HepG2 (cell line): ENCODE results near the gene STPG4. TPM values are rescaled to one million over a fixed set of nuclear protein-coding genes. Genes with fewer than 3 reads are reported as not detected.

Experiments used
- ATAC-seq: fragments of 200-7000 bp; cut with Tn5 transposase; 3 replicates; pipeline ENCODE4 v1.9.1; 2020; ENCODE audit warnings: mild to moderate bottlenecking, moderate library complexity
- BruUV-seq: library from RNA; stranded (reverse); fragments of 400-500 nt; replicated peaks from 2 replicates; lab custom pipeline; 2021; lab: Mats Ljungman, UMichigan
- CTCF ChIA-PET: fragments of 300-600 bp; formaldehyde crosslinking; extraction: SDS; loops from one replicate; lab custom pipeline; 2021; ENCODE audit warnings: low total read pairs, inconsistent platforms, low intra/inter-chr PET ratio; lab: Yijun Ruan, JAX
- POLR2A ChIA-PET: fragments of 350-600 bp; sonication (Branson Sonifier 250); formaldehyde crosslinking; loops from one replicate; lab custom pipeline; 2020; ENCODE audit warnings: antibody characterized with exemption, inconsistent platforms; lab: Yijun Ruan, JAX
- DNase-seq: peaks from one replicate; pipeline ENCODE4 v3.0.0-alpha.2; 2015; ENCODE audit warnings: low spot score
- FAIRE-seq: peaks from 3 replicates; lab custom pipeline; 2011; peaks lifted over from hg19 to GRCh38; lab: Jason Lieb, UNC
- H2AFZ ChIP-seq: one replicate; pipeline ENCODE4 v1.6.1; 2011; ENCODE audit warnings: low read length, inconsistent platforms
- H3K27ac ChIP-seq: fragments of 300-600 bp; 3 replicates; pipeline ENCODE4 v1.8.0; 2011; ENCODE audit warnings: mixed run types, mild to moderate bottlenecking, mixed read lengths, low read length, inconsistent platforms; ENCODE audit not compliant: insufficient read depth; ENCODE audit errors: extremely low read length
- H3K27me3 ChIP-seq, 2 experiments: fragments of 200-600 bp in 1 of 2; 2 replicates in 1 of 2; 3 replicates in 1 of 2; pipeline versions ENCODE4 v1.6.0 to v1.8.0; 2011; ENCODE audit warnings: low read length in 2 of 2, mild to moderate bottlenecking in 2 of 2, moderate library complexity in 2 of 2, inconsistent platforms in 1 of 2; ENCODE audit not compliant: insufficient read depth in 2 of 2, control insufficient read depth in 1 of 2
- H3K36me3 ChIP-seq, 2 experiments: fragments of 200-600 bp in 1 of 2; replicated peaks in 1 of 2; 2 replicates in 1 of 2; 3 replicates in 1 of 2; pipeline versions ENCODE4 v1.5.1 to v1.8.0; 2011; ENCODE audit warnings: low read length in 2 of 2, inconsistent platforms in 1 of 2; ENCODE audit not compliant: insufficient read depth in 2 of 2, control insufficient read depth in 1 of 2
- H3K4me1 ChIP-seq: 2 replicates; pipeline ENCODE4 v1.5.1; 2012; ENCODE audit warnings: low read length, inconsistent platforms; ENCODE audit not compliant: insufficient read depth
- H3K4me2 ChIP-seq: 2 replicates; pipeline ENCODE4 v1.6.0; 2011; ENCODE audit warnings: low read depth, low read length, inconsistent platforms
- H3K4me3 ChIP-seq, 3 experiments: fragments of 200-600 bp in 1 of 3; sonication (generic), shearing (Covaris generic) in 1 of 3; replicated peaks in 1 of 3; 2 replicates each; pipeline ENCODE4 v1.5.1; 2011 to 2016; ENCODE audit warnings: low read length in 3 of 3, inconsistent platforms in 2 of 3, low read depth in 2 of 3, mild to moderate bottlenecking in 2 of 3, control low read depth in 1 of 3, mixed read lengths in 1 of 3; ENCODE audit not compliant: insufficient read depth in 1 of 3
- H3K79me2 ChIP-seq: one replicate; pipeline ENCODE4 v1.6.1; 2011; ENCODE audit warnings: low read length, inconsistent platforms; ENCODE audit not compliant: insufficient read depth
- H3K9ac ChIP-seq: 2 replicates; pipeline ENCODE4 v1.6.0; 2011; ENCODE audit warnings: mild to moderate bottlenecking, low read depth, low read length, inconsistent platforms; ENCODE audit not compliant: insufficient read depth
- H3K9me3 ChIP-seq: 2 replicates; pipeline ENCODE4 v1.5.1; 2012; ENCODE audit warnings: mild to moderate bottlenecking, low read length
- H4K20me1 ChIP-seq: 2 replicates; pipeline ENCODE4 v1.6.0; 2011; ENCODE audit warnings: inconsistent platforms, mild to moderate bottlenecking, low read length, moderate library complexity; ENCODE audit not compliant: insufficient read depth
- AGO2 ChIP-seq: fragments of 200-400 bp; formaldehyde crosslinking; optimal IDR thresholded peaks from 2 replicates; pipeline ENCODE3; 2017; ENCODE audit warnings: mild to moderate bottlenecking, low read depth, low read length, moderate library complexity
- DPF2 ChIP-seq: sonication (generic); formaldehyde crosslinking; IDR thresholded peaks from 2 replicates; pipeline ENCODE4 v1.4.0; 2020; ENCODE audit warnings: mild to moderate bottlenecking, low read depth, missing genetic modification reagents, borderline replicate concordance
- ETV5 ChIP-seq: IDR thresholded peaks from 2 replicates; pipeline ENCODE4 v1.6.1; 2018; ENCODE audit warnings: missing biosample characterization, missing genetic modification reagents, inconsistent platforms, borderline replicate concordance
- FIP1L1 ChIP-seq: fragments of 200-400 bp; formaldehyde crosslinking; IDR thresholded peaks from 2 replicates; pipeline ENCODE4 v1.6.1; 2018; ENCODE audit warnings: low read depth, mild to moderate bottlenecking, low read length, moderate library complexity, borderline replicate concordance; ENCODE audit not compliant: insufficient read depth
- HIVEP1 ChIP-seq: sonication (generic); formaldehyde crosslinking; IDR thresholded peaks from 2 replicates; pipeline ENCODE4 v1.4.0; 2020; ENCODE audit warnings: mild to moderate bottlenecking, missing genetic modification reagents
- HNRNPL ChIP-seq: fragments of 200-400 bp; formaldehyde crosslinking; IDR thresholded peaks from 2 replicates; pipeline ENCODE4 v1.6.1; 2017; ENCODE audit warnings: mild to moderate bottlenecking, low read depth, low read length
- RFX1 ChIP-seq: fragments of 450-650 bp; IDR thresholded peaks from 2 replicates; pipeline ENCODE4 v1.6.1; 2017
- SAFB2 ChIP-seq: sonication (generic); formaldehyde crosslinking; IDR thresholded peaks from 2 replicates; pipeline ENCODE4 v1.5.1; 2020; ENCODE audit warnings: missing genetic modification reagents, low read depth, mild to moderate bottlenecking, borderline replicate concordance
- THAP7 ChIP-seq: sonication (generic); formaldehyde crosslinking; IDR thresholded peaks from 2 replicates; pipeline ENCODE4 v1.8.1; 2023; ENCODE audit warnings: mild to moderate bottlenecking, missing genetic modification reagents
- THYN1 ChIP-seq: sonication (generic); formaldehyde crosslinking; IDR thresholded peaks from 2 replicates; pipeline ENCODE4 v1.8.1; 2023; ENCODE audit warnings: low read depth, mild to moderate bottlenecking, moderate library complexity, missing genetic modification reagents, borderline replicate concordance
- TIGD3 ChIP-seq: sonication (generic); formaldehyde crosslinking; IDR thresholded peaks from 2 replicates; pipeline ENCODE4 v1.5.1; 2020; ENCODE audit warnings: mild to moderate bottlenecking, missing genetic modification reagents, borderline replicate concordance
- ZNF230 ChIP-seq: sonication (generic); formaldehyde crosslinking; IDR thresholded peaks from 2 replicates; pipeline ENCODE4 v1.4.0; 2020; ENCODE audit warnings: mild to moderate bottlenecking, missing genetic modification reagents
- ZNF281 ChIP-seq: sonication (generic); formaldehyde crosslinking; IDR thresholded peaks from 2 replicates; pipeline ENCODE4 v1.4.0; 2020; ENCODE audit warnings: missing genetic modification reagents, borderline replicate concordance
- ZNF563 ChIP-seq: sonication (generic); formaldehyde crosslinking; IDR thresholded peaks from 2 replicates; pipeline ENCODE4 v1.8.0; 2022; ENCODE audit warnings: mild to moderate bottlenecking, moderate library complexity, missing genetic modification reagents
- ZNF564 ChIP-seq: sonication (generic); formaldehyde crosslinking; IDR thresholded peaks from 2 replicates; pipeline ENCODE4 v1.8.1; 2023; ENCODE audit warnings: mild to moderate bottlenecking, missing genetic modification reagents
- ZNF737 ChIP-seq: sonication (generic); formaldehyde crosslinking; IDR thresholded peaks from 2 replicates; pipeline ENCODE4 v1.5.0; 2020; ENCODE audit warnings: missing genetic modification reagents, mild to moderate bottlenecking, borderline replicate concordance
- WGBS: methylation state at CpG from one replicate; pipeline ENCODE4 v1.1.6; 2017; ENCODE audit warnings: low lambda C conversion rate; 5-methylcytosine and 5-hydroxymethylcytosine counted together
- in situ Hi-C: cut with HindIII; loops from 2 replicates; pipeline ENCODE4 v1.10.0; 2017; ENCODE audit warnings: low pct_unique_long_range_greater_than_20kb; ENCODE audit not compliant: extremely low pct_ligation_motif_present
- intact Hi-C: fragments of 100-400 bp; cut with micrococcal nuclease; formaldehyde crosslinking; loops from one replicate; pipeline ENCODE4 v1.10.0; 2022; ENCODE audit not compliant: unreplicated experiment
- polyA plus RNA-seq, 8 experiments: library from polyadenylated mRNA; depleted of rRNA in 3 of 8; stranded (reverse) in 7 of 8; unstranded in 1 of 8; fragments of >200 nt; fragmentation: Illumina TruSeq in 4 of 8; extraction: Trizol in 4 of 8; gene quantifications; 2 replicates each; pipeline versions ENCODE4 v1.2.1 to v1.2.3, GENCODE V29; 2011 to 2016; ENCODE audit warnings: low read depth in 4 of 8, missing spikeins in 1 of 8, mixed read lengths in 1 of 8; ENCODE audit not compliant: insufficient read depth in 1 of 8
- total RNA-seq, 5 experiments: library from RNA; depleted of rRNA; stranded (reverse); fragments of >200 nt; fragmentation: Illumina TruSeq; extraction: Trizol; gene quantifications; 2 replicates each; pipeline ENCODE4 v1.2.3, GENCODE V29; 2016; ENCODE audit warnings: low read depth in 1 of 5

Gene STPG4
- total and polyA plus RNA-seq, 2 of the 13 experiments (the other 11 are each of a cell fraction or from before 2014, with no cell fraction given): 0.11 to 0.15 TPM

GRCh38 chr2:47039913-47040562, 115.1 kb downstream of the STPG4 start:
- POLR2A ChIA-PET: interaction anchor here (1.0 kb wide), 1 partner anchor 133 kb away, joined by 3 read pairs; no protein-coding TSS in a partner anchor
- no peaks in the 10 kb centered on the region for H4K20me1 ChIP-seq
- ATAC-seq: no peak
- BruUV-seq: no TSS peak
- no peak overlapping the region for H3K4me3 ChIP-seq
- in situ Hi-C loops (loop anchor here (5.0 kb wide), 2 partner anchors 32 to 117 kb away; partner anchors contain the start of gene STPG4), intact Hi-C loops (no loop called here)
- H3K9me3 ChIP-seq: no peaks in the 10 kb centered on the region
- 0 out of 2 replicates have a peak overlapping the region, but pooled peaks have one; percentile 28 for H3K4me2 ChIP-seq
- WGBS: 91% methylated on average over 15 of the region's 17 CpGs
- no peak for FAIRE-seq
- no peak overlapping the region for H2AFZ ChIP-seq
- no peaks in the 10 kb centered on the region for H3K27me3 ChIP-seq
- peak overlapping the region; percentile 73 for H3K27ac ChIP-seq
- peaks cover 1 to 14% of the 10 kb centered on the region in 2 experiments; a peak in 3 of 5 replicates for H3K36me3 ChIP-seq
- CTCF ChIA-PET: no interaction called here
- peak overlapping the region; percentile 64; the same call in 1 of the 2 replicates for H3K9ac ChIP-seq
- no peaks in the 10 kb centered on the region for H3K79me2 ChIP-seq
- H3K4me1 ChIP-seq: peaks cover 92% of the 10 kb centered on the region
- DNase-seq: no peak
- TF ChIP-seq SAFB2 (CRISPR knock-in tag) (0 out of 2 replicates have a peak, but pooled peaks have one; percentile 7), ZNF564 (CRISPR knock-in tag) (no peak), DPF2 (CRISPR knock-in tag) (no peak), TIGD3 (CRISPR knock-in tag) (no peak), HIVEP1 (CRISPR knock-in tag) (no peak), RFX1 (no peak), ZNF563 (CRISPR knock-in tag) (no peak), HNRNPL (0 out of 2 replicates have a peak, but pooled peaks have one; percentile 58), THAP7 (CRISPR knock-in tag) (no peak), ZNF737 (CRISPR knock-in tag) (0 out of 2 replicates have a peak, but pooled peaks have one; percentile 34), AGO2 (peak; percentile 47), ETV5 (CRISPR knock-in tag) (no peak), FIP1L1 (no peak), ZNF281 (CRISPR knock-in tag) (no peak), ZNF230 (CRISPR knock-in tag) (0 out of 2 replicates have a peak, but pooled peaks have one; percentile 13), THYN1 (CRISPR knock-in tag) (0 out of 2 replicates have a peak, but pooled peaks have one; percentile 27)
